ENCODE results near the gene INHA.

The INHA gene

DNA sequence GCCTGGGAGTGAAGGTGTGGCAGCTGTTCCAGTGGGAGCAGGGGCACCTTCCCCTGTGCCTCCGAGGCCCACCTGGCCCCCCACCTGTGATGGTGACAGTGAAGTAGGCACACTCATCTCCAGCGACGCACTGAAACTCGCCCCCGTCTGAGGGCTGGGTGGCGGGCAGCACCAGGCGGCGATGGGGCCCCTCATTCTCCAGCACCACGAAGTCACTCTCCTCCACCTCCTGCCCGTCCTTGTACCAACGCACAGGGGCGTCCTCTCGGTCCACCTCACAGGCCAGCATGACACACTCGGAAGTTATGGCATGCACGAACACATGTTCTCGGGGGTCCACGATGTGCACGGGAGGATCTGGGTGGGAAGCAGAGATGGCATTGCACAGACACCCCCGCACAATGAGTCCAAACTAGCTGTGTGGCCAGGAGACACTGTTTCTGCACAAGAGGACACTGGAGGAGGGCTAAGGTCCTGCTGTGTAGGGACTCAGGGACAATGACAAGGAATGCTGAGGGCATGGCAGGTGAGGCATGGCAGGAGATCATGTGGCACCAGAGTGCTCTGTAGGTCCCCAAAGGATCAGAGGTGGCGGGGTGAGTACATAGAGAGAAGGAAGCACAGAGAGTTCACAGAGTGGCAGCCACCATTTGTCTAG lies 8.7 kb upstream of the INHA start:
- Histone ChIP-seq H3K79me2 (no peaks in the 10 kb centered on the region), H3K27ac (no peak overlapping the region), H3K27me3 (ENCODE audit: control insufficient read depth, insufficient read depth, low read length) (no peaks in the 10 kb centered on the region), H3K4me2 (ENCODE audit: low read length) (no peak overlapping the region), H3K9me3 (ENCODE audit: control insufficient read depth, low read length) (no peaks in the 10 kb centered on the region), H3K4me3 (ENCODE audit: low read depth, low read length) (no peak overlapping the region), H3K4me1 (no peaks in the 10 kb centered on the region), H3K9ac (no peak overlapping the region), H3K36me3 (ENCODE audit: control insufficient read depth, insufficient read depth, low read length) (no peaks in the 10 kb centered on the region), H2AFZ (no peak overlapping the region)
- TF ChIP-seq, protein P1, sequence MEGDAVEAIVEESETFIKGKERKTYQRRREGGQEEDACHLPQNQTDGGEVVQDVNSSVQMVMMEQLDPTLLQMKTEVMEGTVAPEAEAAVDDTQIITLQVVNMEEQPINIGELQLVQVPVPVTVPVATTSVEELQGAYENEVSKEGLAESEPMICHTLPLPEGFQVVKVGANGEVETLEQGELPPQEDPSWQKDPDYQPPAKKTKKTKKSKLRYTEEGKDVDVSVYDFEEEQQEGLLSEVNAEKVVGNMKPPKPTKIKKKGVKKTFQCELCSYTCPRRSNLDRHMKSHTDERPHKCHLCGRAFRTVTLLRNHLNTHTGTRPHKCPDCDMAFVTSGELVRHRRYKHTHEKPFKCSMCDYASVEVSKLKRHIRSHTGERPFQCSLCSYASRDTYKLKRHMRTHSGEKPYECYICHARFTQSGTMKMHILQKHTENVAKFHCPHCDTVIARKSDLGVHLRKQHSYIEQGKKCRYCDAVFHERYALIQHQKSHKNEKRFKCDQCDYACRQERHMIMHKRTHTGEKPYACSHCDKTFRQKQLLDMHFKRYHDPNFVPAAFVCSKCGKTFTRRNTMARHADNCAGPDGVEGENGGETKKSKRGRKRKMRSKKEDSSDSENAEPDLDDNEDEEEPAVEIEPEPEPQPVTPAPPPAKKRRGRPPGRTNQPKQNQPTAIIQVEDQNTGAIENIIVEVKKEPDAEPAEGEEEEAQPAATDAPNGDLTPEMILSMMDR (IDR thresholded peaks at IDR 0.05): no peak

DNA sequence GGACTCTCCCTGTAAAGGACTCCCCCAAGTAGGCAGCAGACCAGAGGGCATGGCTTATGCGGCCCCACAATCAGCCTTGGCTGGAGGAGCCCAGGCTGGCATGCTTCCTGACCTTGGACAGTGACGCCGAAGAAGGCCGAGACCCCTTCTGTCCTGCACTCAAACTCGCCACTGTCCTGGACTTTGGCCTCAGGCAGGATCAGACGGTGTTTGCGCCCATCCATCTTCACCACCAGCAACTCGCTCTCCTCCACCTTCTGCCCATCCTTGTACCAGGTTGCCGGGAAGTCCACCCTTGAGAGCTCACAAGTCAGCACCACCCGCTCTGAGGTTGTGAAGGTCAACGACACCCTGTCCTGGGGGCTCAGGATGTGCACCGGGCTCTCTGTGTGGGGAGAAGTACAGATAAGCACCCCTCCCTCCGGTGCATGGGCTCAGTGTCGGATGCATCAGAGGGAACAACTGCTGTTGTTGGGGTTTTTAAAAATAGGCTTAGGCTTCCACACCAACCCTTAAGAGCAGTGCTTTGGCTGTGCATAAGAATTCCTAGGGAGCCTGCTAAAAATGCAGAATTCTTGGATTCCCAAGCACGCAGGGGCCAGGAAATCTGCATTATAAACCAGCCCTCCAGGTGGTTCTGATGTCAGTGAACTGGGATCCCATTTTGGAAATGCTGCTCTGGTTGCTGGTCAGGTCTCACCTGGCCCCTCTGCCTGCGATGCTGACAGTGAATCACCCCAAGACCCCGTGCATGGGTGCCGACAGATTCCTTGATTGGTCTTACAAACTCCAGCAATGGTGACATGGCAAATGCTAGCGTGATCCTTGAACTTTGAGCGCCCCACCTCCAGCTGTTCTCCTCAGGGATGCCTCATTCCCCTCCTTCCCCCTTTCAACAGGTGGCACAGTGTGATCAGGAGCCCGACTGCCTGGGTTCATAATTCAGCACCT lies 6.7 kb upstream of the INHA start:
- Histone ChIP-seq H3K79me2 (no peaks in the 10 kb centered on the region), H3K27ac (no peak overlapping the region), H3K9me3 (ENCODE audit: control insufficient read depth, low read length) (no peaks in the 10 kb centered on the region)

DNA sequence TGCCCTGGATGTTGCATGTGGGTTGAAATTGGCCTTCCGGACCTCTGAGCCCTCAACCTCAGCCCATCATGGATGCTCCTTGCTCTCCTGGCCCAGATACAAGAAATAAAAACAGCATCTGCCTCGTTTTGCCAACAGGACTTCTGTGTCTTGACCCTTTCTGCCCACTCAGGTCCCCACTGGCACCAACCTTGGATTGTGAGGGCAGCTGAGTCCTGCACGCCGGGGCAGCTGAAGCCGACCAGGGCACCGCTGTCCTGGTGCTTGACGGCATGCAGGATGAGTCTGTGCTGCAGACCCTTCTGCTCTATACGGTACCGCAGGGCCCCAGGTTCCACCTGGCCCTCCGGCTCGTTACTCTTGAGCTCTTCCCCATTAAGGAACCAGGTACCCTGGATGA lies 5.5 kb upstream of the INHA start:
- Histone ChIP-seq H3K9ac (no peak overlapping the region), H3K27me3 (ENCODE audit: control insufficient read depth, insufficient read depth, low read length) (no peaks in the 10 kb centered on the region), H3K4me3 (ENCODE audit: low read depth, low read length) (no peak overlapping the region), H3K36me3 (ENCODE audit: control insufficient read depth, insufficient read depth, low read length) (no peaks in the 10 kb centered on the region), H3K27ac (no peak overlapping the region), H3K4me2 (ENCODE audit: low read length) (no peak overlapping the region), H3K9me3 (ENCODE audit: control insufficient read depth, low read length) (no peaks in the 10 kb centered on the region), H3K4me1 (peaks cover 2% of the 10 kb centered on the region), H3K79me2 (no peaks in the 10 kb centered on the region), H2AFZ (no peak overlapping the region)
- TF ChIP-seq, protein P1 (IDR thresholded peaks at IDR 0.05): no peak

More for the DNA sequence above, 6.7 kb upstream of the INHA start:
- Histone ChIP-seq H3K4me3 (ENCODE audit: low read depth, low read length) (no peak overlapping the region), H3K4me2 (ENCODE audit: low read length) (no peak overlapping the region), H3K36me3 (ENCODE audit: control insufficient read depth, insufficient read depth, low read length) (no peaks in the 10 kb centered on the region), H2AFZ (no peak overlapping the region), H3K9ac (no peak overlapping the region), H3K27me3 (ENCODE audit: control insufficient read depth, insufficient read depth, low read length) (no peaks in the 10 kb centered on the region), H3K4me1 (peaks cover 2% of the 10 kb centered on the region)
- TF ChIP-seq, protein P1 (IDR thresholded peaks at IDR 0.05): no peak

DNA sequence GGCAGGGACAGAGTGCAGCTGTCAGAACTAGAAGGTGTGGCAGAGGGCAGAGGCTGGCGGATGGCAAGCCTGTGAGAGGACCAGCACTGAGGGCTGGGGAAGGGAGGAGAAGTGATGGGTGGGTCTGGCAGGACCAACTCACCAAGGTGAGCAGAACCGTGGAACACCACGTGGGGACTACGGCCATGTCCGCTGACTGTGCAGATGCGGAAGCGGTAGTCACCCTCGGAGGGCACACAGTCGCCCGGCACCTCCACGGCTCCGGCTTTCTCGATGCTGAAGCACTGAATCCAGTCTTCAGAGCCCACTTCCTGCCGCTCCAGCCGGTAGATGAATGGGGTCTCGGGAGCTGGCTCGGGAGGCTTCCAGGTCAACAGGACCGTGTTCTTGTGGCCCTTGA lies 5.0 kb upstream of the INHA start:
- H3K4me1 ChIP-seq: peaks cover 2% of the 10 kb centered on the region
- TF ChIP-seq, protein P1 (IDR thresholded peaks at IDR 0.05): no peak
- no peaks in the 10 kb centered on the region for H3K79me2 ChIP-seq
- no peak overlapping the region for H3K9ac ChIP-seq
- no peaks in the 10 kb centered on the region for H3K36me3 ChIP-seq (ENCODE audit: control insufficient read depth, insufficient read depth, low read length)
- no peak overlapping the region for H3K4me2 ChIP-seq (ENCODE audit: low read length)
- no peak overlapping the region for H3K4me3 ChIP-seq (ENCODE audit: low read depth, low read length)
- no peak overlapping the region for H2AFZ ChIP-seq
- no peaks in the 10 kb centered on the region for H3K27me3 ChIP-seq (ENCODE audit: control insufficient read depth, insufficient read depth, low read length)
- no peak overlapping the region for H3K27ac ChIP-seq
- no peaks in the 10 kb centered on the region for H3K9me3 ChIP-seq (ENCODE audit: control insufficient read depth, low read length)

All from parathyroid adenoma (tissue), 2 donors.